Bone marrow (tissue), 2 donors: ENCODE measurements around the gene SLC25A40.
A peak's percentile ranks its signal among the peaks of the same experiment; 100 is the strongest.
"Not testable (repeated sequence)": the region's sequence is repeated elsewhere in the genome, so short reads cannot be mapped to it uniquely, and the experiment has no call there.

Experiments used
- DNase-seq, 2 donors: peaks; one replicate each; lab custom pipeline; 2025; lab: John Stamatoyannopoulos, UW

SLC25A40 gene, protein sequence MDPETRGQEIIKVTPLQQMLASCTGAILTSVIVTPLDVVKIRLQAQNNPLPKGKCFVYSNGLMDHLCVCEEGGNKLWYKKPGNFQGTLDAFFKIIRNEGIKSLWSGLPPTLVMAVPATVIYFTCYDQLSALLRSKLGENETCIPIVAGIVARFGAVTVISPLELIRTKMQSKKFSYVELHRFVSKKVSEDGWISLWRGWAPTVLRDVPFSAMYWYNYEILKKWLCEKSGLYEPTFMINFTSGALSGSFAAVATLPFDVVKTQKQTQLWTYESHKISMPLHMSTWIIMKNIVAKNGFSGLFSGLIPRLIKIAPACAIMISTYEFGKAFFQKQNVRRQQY

GRCh38 chr7:87876040-87876868 is at the start of gene SLC25A40, which contains the start of gene DBF4:
Gene SLC25A40 (minus strand): TSS chr7:87876360. CDS start chr7:87858727, 17,633 bp downstream.
Gene DBF4 (plus strand): TSS chr7:87876493. CDS start chr7:87876733, 240 bp downstream.
- DNase-seq: peak; percentile 86 to 92

DNA sequence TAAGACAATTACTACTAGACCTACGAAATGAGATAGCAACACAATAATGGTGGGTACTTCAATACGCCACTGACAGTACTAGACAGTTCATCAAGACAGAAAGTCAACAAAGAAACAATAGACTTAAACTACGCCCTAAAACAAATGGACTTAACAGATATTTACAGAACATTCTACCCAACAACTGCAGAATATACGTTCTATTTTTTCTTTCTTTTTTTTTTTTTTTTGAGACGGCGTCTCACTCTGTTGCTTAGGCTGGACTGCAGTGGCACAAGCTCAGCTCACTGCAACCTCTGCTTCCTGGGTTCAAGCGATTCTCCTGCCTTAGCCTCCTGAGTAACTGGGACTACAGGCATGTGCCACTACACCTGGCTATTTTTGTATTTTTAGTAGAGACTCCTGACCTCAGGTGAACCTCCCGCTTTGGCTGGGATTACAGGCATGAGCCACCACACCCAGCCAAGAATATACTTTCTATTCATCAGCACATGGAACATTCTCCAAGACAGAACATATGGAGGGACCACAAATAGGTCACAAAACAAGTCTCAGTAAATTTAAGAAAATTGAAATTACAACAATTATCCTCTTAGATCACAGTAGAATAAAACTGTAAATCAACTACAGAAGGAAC is 46.7 kb upstream of the SLC25A40 start:
- not testable (repeated sequence) for DNase-seq

- no peak for DNase-seq
Measured at GRCh38 chr7:87920578-87920977, 44.4 kb upstream of the SLC25A40 start.

DNA sequence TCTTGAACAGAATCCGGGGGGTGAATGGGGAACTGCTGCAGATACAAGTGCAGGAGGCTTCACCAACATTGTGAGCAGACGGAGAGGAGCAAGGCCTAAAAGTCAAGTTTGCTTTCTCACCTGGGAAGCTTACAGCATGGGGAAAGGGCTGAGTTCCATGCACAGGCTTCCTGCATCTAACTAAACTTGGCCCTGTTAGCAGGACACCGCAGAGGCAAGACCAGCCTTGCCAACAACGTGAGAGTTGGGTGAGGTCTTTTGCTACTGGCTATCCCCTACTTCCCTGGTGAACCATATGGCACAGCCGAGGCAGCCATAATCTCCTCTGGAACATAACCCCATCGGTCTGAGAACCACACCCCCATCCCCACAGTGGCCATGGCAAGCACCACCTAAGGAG is 43.7 kb upstream of the SLC25A40 start:
- DNase-seq: no peak

GRCh38 chr7:87918740-87919139 is 42.6 kb upstream of the SLC25A40 start:
- no peak for DNase-seq

- no peak for DNase-seq
Measured at GRCh38 chr7:87912121-87912520, 36.0 kb upstream of the SLC25A40 start.

- DNase-seq: not testable (repeated sequence)
Measured at GRCh38 chr7:87908814-87909213, 32.7 kb upstream of the SLC25A40 start.

DNA sequence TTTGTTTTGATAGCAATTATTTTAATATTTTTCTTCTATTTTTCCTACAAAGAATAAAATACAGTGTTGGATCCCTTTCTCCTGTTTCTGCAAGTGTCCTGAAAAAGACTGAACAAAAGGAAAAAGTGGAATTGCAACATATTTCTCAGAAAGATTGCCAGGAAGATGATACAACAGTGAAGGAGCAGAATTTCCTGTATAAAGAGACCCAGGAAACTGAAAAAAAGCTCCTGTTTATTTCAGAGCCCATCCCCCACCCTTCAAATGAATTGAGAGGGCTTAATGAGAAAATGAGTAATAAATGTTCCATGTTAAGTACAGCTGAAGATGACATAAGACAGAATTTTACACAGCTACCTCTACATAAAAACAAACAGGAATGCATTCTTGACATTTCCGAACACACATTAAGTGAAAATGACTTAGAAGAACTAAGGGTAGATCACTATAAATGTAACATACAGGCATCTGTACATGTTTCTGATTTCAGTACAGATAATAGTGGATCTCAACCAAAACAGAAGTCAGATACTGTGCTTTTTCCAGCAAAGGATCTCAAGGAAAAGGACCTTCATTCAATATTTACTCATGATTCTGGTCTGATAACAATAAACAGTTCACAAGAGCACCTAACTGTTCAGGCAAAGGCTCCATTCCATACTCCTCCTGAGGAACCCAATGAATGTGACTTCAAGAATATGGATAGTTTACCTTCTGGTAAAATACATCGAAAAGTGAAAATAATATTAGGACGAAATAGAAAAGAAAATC is 31.2 kb upstream of the SLC25A40 start:
- not testable (repeated sequence) for DNase-seq

- DNase-seq: no peak
Measured at GRCh38 chr7:87899255-87899654, 23.1 kb upstream of the SLC25A40 start.

- no peak for DNase-seq
Measured at GRCh38 chr7:87895363-87895762, 19.2 kb upstream of the SLC25A40 start.

DNA sequence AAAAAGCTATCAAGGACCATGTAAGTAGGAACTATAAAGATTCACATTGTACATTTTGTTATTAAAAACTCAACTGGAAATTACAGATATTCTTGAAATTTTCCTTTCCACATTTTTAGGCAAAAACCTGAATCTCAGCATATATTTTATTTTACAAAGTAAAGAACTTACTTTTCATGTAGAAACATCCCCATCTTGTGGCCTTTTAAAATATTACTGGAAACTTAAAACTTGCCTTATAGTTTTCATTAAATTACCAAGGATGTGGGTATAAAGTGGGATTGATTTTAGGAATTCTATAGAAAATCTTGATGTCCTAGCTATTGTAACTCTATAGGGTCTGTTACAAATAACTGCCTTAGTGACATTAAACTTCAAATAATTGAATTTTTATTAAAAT is 10.7 kb upstream of the SLC25A40 start:
- DNase-seq: no peak

DNA sequence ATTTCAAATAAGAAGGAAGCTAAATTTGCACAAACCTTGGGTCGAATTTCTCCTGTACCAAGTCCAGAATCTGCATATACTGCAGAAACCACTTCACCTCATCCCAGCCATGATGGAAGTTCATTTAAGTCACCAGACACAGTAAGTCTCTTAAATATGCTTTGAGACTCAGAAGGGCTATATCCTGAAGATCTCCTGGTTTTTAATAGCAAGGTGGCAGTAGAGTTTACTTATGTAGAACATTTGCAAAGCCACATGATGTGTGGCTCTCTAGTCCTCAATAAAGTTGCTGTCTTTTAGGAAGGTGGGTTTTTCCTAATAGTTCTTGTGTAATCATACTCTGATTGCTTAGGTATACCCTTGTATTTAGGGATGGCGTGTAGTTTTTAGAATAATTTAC is 8.9 kb upstream of the SLC25A40 start:
- DNase-seq: no peak

DNA sequence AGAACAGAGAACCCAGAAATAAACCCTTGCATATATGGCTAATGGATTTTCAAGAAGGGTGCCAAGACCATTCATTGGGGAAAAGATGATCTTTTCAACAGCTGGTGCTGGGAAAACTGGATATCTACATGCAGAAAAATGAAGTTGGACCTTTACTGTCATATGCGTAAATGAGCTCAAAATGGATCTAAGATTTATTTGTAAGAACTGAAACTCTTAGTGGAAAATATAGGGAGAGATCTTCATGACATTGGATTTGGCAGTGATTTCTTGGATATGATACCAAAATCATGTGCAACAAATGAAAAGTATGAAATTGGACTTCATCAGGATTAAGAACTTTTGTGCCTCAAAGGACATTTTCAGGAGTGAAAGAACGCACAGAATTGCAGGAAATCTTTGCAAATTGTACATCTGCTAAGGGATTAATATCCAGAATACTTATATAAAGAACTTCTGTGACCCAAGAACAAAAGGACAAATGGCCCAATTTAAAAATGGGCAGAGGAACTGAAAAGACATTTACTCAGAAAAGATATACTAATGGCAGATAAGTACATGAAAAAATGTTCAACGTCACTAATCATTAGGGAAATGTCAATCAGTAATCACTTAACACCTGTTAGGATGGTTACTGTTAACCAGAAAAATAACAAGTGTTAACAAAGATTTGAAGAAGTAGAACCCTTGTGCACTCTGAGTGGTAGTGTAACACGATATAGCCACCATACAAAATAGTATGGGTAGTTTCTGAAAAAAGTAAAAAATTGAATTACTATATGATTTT is 6.2 kb upstream of the SLC25A40 start:
- DNase-seq: no peak

GRCh38 chr7:87878208-87878735 is 2.1 kb upstream of the SLC25A40 start:
- no peak for DNase-seq

- DNase-seq: no peak
Measured at GRCh38 chr7:87877366-87878040, 1.3 kb upstream of the SLC25A40 start.

DNA sequence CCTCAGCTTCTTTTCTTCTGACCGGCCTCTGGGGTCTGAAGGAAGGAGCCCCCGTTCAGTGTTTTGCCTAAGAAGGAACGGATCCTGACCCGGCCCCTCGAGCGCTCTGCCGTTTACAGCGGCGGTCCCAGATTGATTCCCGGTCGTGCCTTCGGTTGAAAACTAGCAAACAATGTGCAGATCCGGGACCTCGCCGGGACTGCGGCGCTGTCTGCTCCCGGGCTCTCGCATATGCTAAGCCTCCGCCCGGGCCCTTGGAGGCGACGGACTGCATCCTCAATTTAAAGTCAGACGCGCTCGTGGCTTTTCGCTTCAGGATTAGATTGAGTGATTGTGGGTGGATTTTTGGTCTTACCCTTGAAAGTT is 692 bp upstream of the SLC25A40 start:
- peak in 1 of 2 donors; percentile 50 for DNase-seq

DNA sequence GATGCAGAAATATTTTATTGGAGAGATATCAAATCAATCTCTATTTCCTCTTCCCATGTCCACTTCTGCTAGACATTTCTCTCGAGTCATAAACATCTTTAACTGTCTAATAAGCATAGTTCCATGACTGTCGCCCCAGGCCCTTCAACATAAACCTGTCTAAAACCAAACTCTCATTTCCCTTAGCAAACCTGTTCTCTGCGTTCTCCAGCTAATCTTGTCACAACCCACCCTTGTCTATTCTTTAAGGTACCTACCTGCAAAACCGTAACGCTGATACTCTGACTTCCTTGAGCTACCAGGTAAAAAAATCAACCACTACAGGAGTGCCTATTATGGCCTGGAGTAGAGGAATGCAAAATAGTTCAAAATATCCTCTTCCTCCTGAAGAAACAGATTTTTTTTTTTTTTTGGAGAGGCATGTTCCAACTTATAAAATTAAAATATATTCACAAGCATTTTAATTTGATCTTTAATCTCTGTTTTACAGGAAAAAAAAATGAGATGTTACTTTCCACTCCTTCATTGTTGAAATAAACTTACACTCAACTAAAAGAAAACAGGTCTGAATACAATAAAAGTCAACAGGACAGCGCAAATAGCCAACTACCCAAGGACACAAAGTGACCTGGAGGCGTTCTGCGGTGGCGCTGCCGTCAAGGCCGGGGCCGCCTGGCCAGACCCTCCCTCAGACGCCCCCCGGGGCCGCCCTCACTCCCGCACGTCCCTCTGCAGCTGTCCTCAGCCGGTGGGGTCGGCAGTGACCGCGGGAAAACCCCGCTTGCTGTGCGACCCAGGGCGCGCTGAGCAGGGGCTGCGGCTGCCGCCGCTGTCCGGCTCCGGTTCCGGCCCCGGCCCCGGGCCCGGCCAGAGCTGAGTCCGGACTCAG is 765 bp downstream of the SLC25A40 start:
- DNase-seq: no peak

DNA sequence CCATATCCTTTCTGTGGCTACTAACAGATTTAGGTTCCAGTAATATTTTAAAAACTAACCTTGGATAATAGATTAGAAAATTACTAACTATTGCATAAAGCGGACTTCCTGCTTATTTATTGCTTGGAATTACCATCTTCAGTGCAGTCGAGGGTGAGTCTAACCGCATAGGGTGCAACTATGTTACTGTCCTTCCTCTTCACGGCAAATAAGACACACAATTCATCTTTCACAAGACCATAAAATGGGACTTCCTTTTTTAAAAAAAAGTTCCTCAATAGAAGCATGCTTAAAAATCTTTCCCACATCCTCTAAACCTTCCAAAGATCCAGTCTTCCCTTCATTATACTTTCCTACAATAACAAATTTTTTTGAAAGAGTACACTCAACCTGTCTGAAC is 2.1 kb downstream of the SLC25A40 start:
- peak in 1 of 2 donors; percentile 21 for DNase-seq

GRCh38 chr7:87873328-87873727 is 2.8 kb downstream of the SLC25A40 start:
- DNase-seq: not testable (repeated sequence)
